Measurements from ENCODE around the gene MAP3K4.

Gene MAP3K4

GRCh38 chr6:161138543-161139303 lies 147.2 kb downstream of the MAP3K4 start:
- no peak for DNase-seq
- no peak for ATAC-seq (replicated peaks)
- Mint-ChIP-seq H3K36me3 (ENCODE audit: insufficient read depth) (peaks cover 9% of the 10 kb centered on the region), H3K4me3 (no peak overlapping the region), H3K27ac (peak overlapping the region in 1 of 2 donors; percentile 26), H3K9me3 (no peaks in the 10 kb centered on the region), H3K27me3 (no peaks in the 10 kb centered on the region), H3K4me1 (ENCODE audit: low read depth in 2 of 2) (peaks cover 0 to 5% of the 10 kb centered on the region in 2 donors)

- Mint-ChIP-seq H3K36me3 (ENCODE audit: insufficient read depth) (peaks cover 14% of the 10 kb centered on the region), H3K4me1 (ENCODE audit: low read depth in 2 of 2) (peaks cover 0 to 5% of the 10 kb centered on the region in 2 donors), H3K27me3 (no peaks in the 10 kb centered on the region), H3K27ac (no peak overlapping the region), H3K4me3 (no peak overlapping the region), H3K9me3 (no peaks in the 10 kb centered on the region)
- DNase-seq (no peak), ATAC-seq (replicated peaks) (no peak)
Measured at GRCh38 chr6:161139304-161139765, 147.8 kb downstream of the MAP3K4 start.

GRCh38 chr6:161139766-161140553 lies 148.4 kb downstream of the MAP3K4 start:
- Mint-ChIP-seq H3K9me3 (no peaks in the 10 kb centered on the region), H3K36me3 (ENCODE audit: insufficient read depth) (peaks cover 15% of the 10 kb centered on the region)
- ATAC-seq (replicated peaks), result no peak

GRCh38 chr6:161140554-161140875 lies 148.9 kb downstream of the MAP3K4 start:
- no peaks in the 10 kb centered on the region for H3K27me3 Mint-ChIP-seq
- H3K4me3 Mint-ChIP-seq, result no peak overlapping the region
- H3K36me3 Mint-ChIP-seq (ENCODE audit: insufficient read depth), result peaks cover 15% of the 10 kb centered on the region
- peaks cover 0 to 3% of the 10 kb centered on the region in 2 donors for H3K4me1 Mint-ChIP-seq (ENCODE audit: low read depth in 2 of 2)
- no peaks in the 10 kb centered on the region for H3K9me3 Mint-ChIP-seq
- no peak for DNase-seq
- H3K27ac Mint-ChIP-seq, result peak overlapping the region in 1 of 2 donors; percentile 49
- ATAC-seq (replicated peaks), result no peak

More at GRCh38 chr6:161139766-161140553, 148.4 kb downstream of the MAP3K4 start:
- peaks cover 0 to 5% of the 10 kb centered on the region in 2 donors for H3K4me1 Mint-ChIP-seq (ENCODE audit: low read depth in 2 of 2)
- peak overlapping the region in 1 of 2 donors; percentile 49 for H3K27ac Mint-ChIP-seq
- no peak overlapping the region for H3K4me3 Mint-ChIP-seq
- DNase-seq, result no peak
- H3K27me3 Mint-ChIP-seq, result no peaks in the 10 kb centered on the region

GRCh38 chr6:161141173-161141572 lies 149.6 kb downstream of the MAP3K4 start:
- ATAC-seq (replicated peaks) (no peak), DNase-seq (no peak)
- Mint-ChIP-seq H3K27ac (peak overlapping the region; percentile 5 to 65), H3K36me3 (ENCODE audit: insufficient read depth) (peaks cover 15% of the 10 kb centered on the region), H3K4me3 (no peak overlapping the region), H3K9me3 (no peaks in the 10 kb centered on the region), H3K4me1 (ENCODE audit: low read depth in 2 of 2) (peaks cover 0 to 2% of the 10 kb centered on the region in 2 donors), H3K27me3 (no peaks in the 10 kb centered on the region)

GRCh38 chr6:161142957-161143296 lies 151.4 kb downstream of the MAP3K4 start:
- ATAC-seq (replicated peaks) (no peak), DNase-seq (no peak)
- Mint-ChIP-seq H3K27me3 (no peaks in the 10 kb centered on the region), H3K27ac (peak overlapping the region in 1 of 2 donors; percentile 44), H3K36me3 (ENCODE audit: insufficient read depth) (peaks cover 12% of the 10 kb centered on the region), H3K9me3 (no peaks in the 10 kb centered on the region), H3K4me1 (ENCODE audit: low read depth in 2 of 2) (no peaks in the 10 kb centered on the region), H3K4me3 (no peak overlapping the region)

- H3K27me3 Mint-ChIP-seq, result no peaks in the 10 kb centered on the region
- no peak overlapping the region for H3K4me3 Mint-ChIP-seq
- no peak for DNase-seq
- peak overlapping the region; percentile 44 to 65 for H3K27ac Mint-ChIP-seq
- peaks cover 12% of the 10 kb centered on the region for H3K36me3 Mint-ChIP-seq (ENCODE audit: insufficient read depth)
- no peaks in the 10 kb centered on the region for H3K9me3 Mint-ChIP-seq
- H3K4me1 Mint-ChIP-seq (ENCODE audit: low read depth in 2 of 2), result no peaks in the 10 kb centered on the region
- ATAC-seq (replicated peaks), result no peak
Measured at GRCh38 chr6:161143663-161144430, 152.3 kb downstream of the MAP3K4 start.

GRCh38 chr6:161150136-161150535 lies 158.6 kb downstream of the MAP3K4 start:
- no peak for ATAC-seq (replicated peaks)
- no peak for DNase-seq
- H3K36me3 Mint-ChIP-seq (ENCODE audit: insufficient read depth), result peaks cover 5% of the 10 kb centered on the region
- no peaks in the 10 kb centered on the region for H3K27me3 Mint-ChIP-seq
- H3K4me1 Mint-ChIP-seq (ENCODE audit: low read depth in 2 of 2), result no peaks in the 10 kb centered on the region
- H3K27ac Mint-ChIP-seq, result no peak overlapping the region
- H3K4me3 Mint-ChIP-seq, result no peak overlapping the region
- no peaks in the 10 kb centered on the region for H3K9me3 Mint-ChIP-seq

GRCh38 chr6:161150566-161150965 lies 159.0 kb downstream of the MAP3K4 start:
- H3K27ac Mint-ChIP-seq, result peak overlapping the region in 1 of 2 donors; percentile 25
- H3K27me3 Mint-ChIP-seq, result no peaks in the 10 kb centered on the region
- H3K9me3 Mint-ChIP-seq, result no peaks in the 10 kb centered on the region
- no peak overlapping the region for H3K4me3 Mint-ChIP-seq
- H3K36me3 Mint-ChIP-seq (ENCODE audit: insufficient read depth), result peaks cover 5% of the 10 kb centered on the region
- no peak for ATAC-seq (replicated peaks)
- no peaks in the 10 kb centered on the region for H3K4me1 Mint-ChIP-seq (ENCODE audit: low read depth in 2 of 2)
- DNase-seq, result no peak

GRCh38 chr6:161151059-161151645 lies 159.6 kb downstream of the MAP3K4 start:
- ATAC-seq (replicated peaks), result no peak
- H3K4me3 Mint-ChIP-seq, result no peak overlapping the region
- peak overlapping the region in 1 of 2 donors; percentile 25 for H3K27ac Mint-ChIP-seq
- no peaks in the 10 kb centered on the region for H3K9me3 Mint-ChIP-seq
- no peaks in the 10 kb centered on the region for H3K4me1 Mint-ChIP-seq (ENCODE audit: low read depth in 2 of 2)
- H3K27me3 Mint-ChIP-seq, result no peaks in the 10 kb centered on the region
- DNase-seq, result no peak
- peaks cover 5% of the 10 kb centered on the region for H3K36me3 Mint-ChIP-seq (ENCODE audit: insufficient read depth)

GRCh38 chr6:161151660-161152526 lies 160.3 kb downstream of the MAP3K4 start:
- H3K4me3 Mint-ChIP-seq, result no peak overlapping the region
- H3K4me1 Mint-ChIP-seq (ENCODE audit: low read depth in 2 of 2), result no peaks in the 10 kb centered on the region
- peaks cover 5% of the 10 kb centered on the region for H3K36me3 Mint-ChIP-seq (ENCODE audit: insufficient read depth)
- H3K27me3 Mint-ChIP-seq, result no peaks in the 10 kb centered on the region
- H3K27ac Mint-ChIP-seq, result peak overlapping the region in 1 of 2 donors; percentile 68
- no peak for DNase-seq
- H3K9me3 Mint-ChIP-seq, result no peaks in the 10 kb centered on the region
- no peak for ATAC-seq (replicated peaks)

GRCh38 chr6:161152527-161152862 lies 160.9 kb downstream of the MAP3K4 start:
- peak overlapping the region in 1 of 2 donors; percentile 68 for H3K27ac Mint-ChIP-seq

More at GRCh38 chr6:161152527-161152862, 160.9 kb downstream of the MAP3K4 start:
- ATAC-seq (replicated peaks), result no peak
- Mint-ChIP-seq H3K36me3 (ENCODE audit: insufficient read depth) (peaks cover 8% of the 10 kb centered on the region), H3K4me3 (no peak overlapping the region), H3K9me3 (no peaks in the 10 kb centered on the region), H3K27me3 (no peaks in the 10 kb centered on the region), H3K4me1 (ENCODE audit: low read depth in 2 of 2) (no peaks in the 10 kb centered on the region)
- DNase-seq, result no peak

Measured in effector memory CD8-positive, alpha-beta T cell (primary cell).